Measurements from ENCODE around the gene REV3L.

GRCh38 chr6:111306104-111306888 is 176.7 kb downstream of the REV3L start:
- TF ChIP-seq CTCF (IDR thresholded peaks at IDR 0.05) (no peak), TAF1 (IDR thresholded peaks at IDR 0.05; ENCODE audit: borderline replicate concordance, low read depth, low read length) (no peak), EP300 (IDR thresholded peaks at IDR 0.05; ENCODE audit: borderline replicate concordance in 1 of 2, low read depth in 1 of 2, low read length in 1 of 2) (no peak), RAD21 (IDR thresholded peaks at IDR 0.05; ENCODE audit: low read length) (no peak), REST (IDR thresholded peaks at IDR 0.05; ENCODE audit: low read depth, low read length) (no peak)
